ENCODE results near the gene CEP250.

GRCh38 chr20:35410613-35411012 lies 44.8 kb upstream of the CEP250 start:
- TF ChIP-seq, protein P1, sequence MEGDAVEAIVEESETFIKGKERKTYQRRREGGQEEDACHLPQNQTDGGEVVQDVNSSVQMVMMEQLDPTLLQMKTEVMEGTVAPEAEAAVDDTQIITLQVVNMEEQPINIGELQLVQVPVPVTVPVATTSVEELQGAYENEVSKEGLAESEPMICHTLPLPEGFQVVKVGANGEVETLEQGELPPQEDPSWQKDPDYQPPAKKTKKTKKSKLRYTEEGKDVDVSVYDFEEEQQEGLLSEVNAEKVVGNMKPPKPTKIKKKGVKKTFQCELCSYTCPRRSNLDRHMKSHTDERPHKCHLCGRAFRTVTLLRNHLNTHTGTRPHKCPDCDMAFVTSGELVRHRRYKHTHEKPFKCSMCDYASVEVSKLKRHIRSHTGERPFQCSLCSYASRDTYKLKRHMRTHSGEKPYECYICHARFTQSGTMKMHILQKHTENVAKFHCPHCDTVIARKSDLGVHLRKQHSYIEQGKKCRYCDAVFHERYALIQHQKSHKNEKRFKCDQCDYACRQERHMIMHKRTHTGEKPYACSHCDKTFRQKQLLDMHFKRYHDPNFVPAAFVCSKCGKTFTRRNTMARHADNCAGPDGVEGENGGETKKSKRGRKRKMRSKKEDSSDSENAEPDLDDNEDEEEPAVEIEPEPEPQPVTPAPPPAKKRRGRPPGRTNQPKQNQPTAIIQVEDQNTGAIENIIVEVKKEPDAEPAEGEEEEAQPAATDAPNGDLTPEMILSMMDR (conservative IDR thresholded peaks at IDR 0.05; ENCODE audit: low read length) = no peak
- TF ChIP-seq EZH2phosphoT487 (IDR thresholded peaks at IDR 0.05; ENCODE audit: borderline replicate concordance) = no peak

All from Loucy (cell line).